ENCODE measurements around the gene CCL23.
"Not testable (repeated sequence)": the region's sequence is repeated elsewhere in the genome, so short reads cannot be mapped to it uniquely, and the experiment has no call there.

CCL23 gene, protein sequence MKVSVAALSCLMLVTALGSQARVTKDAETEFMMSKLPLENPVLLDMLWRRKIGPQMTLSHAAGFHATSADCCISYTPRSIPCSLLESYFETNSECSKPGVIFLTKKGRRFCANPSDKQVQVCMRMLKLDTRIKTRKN

DNA sequence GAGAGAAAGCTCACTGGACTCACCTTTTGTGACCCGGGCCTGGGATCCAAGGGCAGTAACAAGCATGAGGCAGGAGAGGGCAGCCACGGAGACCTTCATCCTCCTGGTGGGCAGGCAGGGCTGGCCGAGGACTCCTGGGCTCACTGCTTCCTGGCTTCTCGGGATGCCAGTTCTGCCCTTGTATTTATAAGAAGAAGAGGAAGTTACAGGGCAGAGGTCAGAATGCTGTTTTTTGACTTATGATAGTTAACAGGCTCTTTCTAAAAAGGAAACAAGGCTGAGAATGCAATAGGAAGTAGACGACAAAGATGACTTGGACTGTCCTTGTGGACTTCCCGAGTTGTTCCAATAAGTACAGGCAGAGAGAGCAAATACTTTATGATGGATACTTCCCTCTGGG, at the start of gene CCL23:
Gene CCL23, minus strand, starts transcription at position 174 of the 400 bp plus-strand sequence. Its CDS starts 75 bp downstream, at position 99.
- DNase-seq, result no peak

DNA sequence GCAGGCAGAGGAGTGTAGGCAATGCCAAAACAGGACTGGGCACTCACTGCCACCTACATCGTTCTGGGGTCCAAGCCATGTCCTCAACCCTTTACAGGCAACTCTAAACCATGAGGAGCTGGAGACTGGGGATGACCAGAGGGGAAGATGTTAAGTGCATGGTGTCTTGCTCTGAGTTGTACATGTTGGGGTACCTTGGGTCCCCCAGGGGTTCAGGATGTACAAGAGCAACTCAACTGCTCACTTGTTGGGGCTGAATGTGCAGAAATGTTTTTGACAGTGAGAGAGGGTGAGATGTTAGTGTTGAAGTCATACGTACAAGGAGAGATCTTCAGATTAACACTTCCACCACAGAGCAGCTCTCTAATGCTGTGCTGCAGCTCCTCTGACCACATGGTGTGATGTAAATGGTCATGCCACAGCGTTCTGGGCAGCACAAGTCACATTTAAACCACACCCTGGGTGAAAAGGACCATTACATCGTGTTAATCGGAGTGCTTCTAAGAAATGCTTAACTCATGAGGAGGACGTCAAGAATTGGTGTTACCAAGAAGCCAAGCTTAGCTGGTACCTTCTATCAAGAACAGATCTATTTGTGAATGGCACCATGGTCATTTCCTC, 48.7 kb upstream of the CCL23 start:
- no peak for DNase-seq

DNA sequence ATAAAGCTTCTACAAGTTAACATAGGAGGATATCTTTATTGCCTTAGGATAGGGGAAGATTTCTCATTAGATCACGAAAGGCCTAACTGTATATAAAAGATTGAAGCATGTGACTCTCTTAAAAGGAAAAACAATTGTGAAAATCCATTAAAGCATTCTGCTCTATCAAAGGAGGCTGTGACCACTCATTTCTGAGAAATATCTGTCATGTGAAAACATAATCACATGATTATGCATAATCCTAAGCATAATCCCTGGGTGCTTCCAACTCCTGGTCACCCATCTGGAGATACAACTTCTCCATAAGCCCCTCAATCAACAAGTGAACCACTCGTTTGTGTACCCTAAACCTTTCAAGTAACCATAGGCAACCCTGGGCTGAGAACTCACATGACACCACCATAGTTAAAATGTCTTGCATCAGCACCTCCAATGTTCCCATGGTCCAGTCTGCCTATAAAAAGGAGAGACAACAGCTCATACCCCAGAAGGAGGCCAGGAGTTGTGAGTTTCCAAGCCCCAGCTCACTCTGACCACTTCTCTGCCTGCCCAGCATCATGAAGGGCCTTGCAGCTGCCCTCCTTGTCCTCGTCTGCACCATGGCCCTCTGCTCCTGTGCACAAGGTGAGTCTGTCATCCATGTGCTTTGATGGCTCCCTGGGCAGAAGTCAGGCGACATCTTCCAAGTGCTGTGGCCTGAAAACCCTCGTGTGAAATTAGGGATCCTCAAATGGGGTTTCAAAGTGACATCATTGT, 46.2 kb upstream of the CCL23 start, which contains the start of gene CCL18:
Gene CCL18, plus strand, starts transcription at position 487 of the 756 bp plus-strand sequence. Its CDS starts 71 bp downstream, at position 558.
- DNase-seq, result no peak

DNA sequence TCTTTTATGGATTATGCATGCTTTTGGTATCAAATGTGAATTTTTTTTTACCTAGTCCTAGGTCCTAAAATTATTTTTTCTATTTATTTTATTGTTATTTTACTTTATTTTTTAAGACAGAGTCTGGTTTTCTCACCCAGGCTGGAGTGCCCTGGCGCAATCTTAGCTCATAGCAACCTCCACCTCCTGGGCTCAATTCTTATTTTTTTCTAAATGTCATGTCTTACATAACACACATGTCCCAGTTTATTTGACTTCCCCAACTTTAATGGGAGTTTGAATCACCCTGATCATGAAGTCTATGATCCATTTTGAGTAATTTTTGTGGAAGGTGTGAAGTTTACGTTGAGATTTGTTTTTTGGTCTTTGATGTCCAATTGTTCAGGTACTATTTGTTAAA, 43.0 kb upstream of the CCL23 start:
- no peak for DNase-seq

DNA sequence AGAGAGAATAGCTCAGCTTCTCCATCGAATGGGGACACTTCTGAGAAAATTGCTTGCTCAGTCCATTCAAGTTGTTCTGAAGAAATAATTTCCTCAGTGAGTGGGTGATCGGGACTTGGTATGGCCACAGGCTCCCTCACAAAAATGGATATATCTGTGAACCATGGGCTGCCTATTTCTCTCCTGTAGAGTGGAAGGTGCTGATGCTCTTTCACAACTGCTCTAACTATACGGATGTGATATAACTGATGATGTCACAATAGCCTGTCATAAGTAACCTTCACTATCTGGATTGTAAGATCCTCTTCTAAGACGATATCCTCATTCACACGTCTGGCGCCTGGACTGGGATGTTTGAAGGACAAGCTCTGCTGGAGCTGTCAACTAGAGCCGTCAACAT, 41.6 kb upstream of the CCL23 start:
- DNase-seq, result no peak

DNA sequence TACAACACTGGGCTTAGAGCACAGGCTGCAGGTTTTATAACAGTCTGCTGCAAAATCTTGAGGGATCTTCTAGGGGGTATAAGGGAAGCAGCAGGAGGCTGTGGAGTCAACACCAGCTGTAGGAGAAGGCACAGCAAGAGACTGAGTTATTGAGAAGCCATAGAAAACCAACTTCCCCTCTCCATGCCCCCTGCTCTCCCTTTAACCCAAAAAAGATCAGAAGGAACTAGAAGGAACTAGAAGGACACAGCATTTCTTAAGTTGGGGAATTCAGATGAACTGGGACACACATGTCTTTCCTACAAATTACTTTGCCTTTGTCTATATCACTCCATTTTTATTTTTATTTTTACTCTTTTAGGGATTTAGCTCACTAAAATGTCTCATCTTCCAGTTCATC, 40.1 kb upstream of the CCL23 start:
- no peak for DNase-seq

DNA sequence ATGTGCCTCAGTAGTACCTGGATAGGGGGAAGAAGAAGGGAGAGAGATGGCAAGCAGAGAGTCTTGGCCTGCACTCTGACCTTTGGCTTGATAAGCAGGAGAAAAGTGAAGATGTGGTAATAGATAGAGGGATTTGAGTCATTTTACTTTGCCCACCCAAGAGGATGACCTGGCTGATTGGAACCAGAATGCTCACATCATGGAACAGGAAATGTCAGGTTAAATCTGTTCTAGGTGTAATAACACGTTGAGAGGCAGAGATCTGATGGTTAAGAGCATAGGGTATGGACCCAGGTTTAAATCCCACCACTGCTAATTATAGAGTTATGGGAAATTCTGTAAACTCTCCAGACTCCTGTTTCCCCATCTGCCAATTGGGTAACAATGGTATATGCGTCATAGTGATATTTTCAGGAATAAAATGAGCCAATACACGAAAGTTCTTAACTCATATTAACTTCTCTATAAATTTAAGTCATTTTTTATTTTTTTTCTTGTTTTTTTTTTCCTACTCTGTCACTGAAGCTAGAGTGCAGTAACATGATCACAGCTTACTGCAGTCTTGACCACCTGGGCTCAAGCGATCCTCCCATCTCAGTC, 38.2 kb upstream of the CCL23 start:
- DNase-seq, result no peak

DNA sequence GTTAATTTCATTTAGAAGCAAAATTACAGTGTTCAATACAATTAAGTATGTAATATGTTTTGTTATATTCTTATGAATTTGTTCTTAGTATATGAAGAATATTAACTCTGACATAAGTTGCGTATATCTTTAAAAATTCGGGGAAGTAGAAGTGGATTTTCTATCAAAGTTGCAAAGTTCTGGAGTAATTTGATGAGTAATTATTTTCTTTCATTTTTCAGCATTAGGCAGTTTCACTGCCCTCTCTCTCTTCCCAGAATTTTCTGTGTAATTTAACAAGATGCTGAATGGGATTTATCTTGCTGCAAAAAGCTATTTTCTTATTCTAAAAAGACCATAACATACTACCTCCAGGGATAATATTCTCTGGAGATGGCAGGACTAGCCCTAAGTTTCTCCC, 37.4 kb upstream of the CCL23 start:
- no peak for DNase-seq

DNA sequence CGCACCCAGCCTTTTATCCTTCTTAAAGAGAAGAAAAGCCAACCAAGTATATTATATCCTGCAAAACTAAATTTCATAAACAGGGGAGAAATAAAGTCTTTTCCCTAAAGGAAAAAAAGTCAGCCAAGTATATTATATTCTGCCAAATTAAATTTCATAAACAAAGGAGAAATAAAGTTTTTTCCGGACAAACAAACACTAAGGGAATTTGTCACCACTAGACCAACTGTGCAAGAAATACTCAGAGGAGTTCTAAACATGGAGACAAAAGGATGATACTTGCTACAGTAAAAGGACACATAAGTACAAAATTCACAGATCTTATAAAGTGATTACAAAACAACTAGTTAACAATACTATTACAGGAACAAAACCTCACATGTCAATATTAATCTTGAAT, 31.9 kb upstream of the CCL23 start:
- no peak for DNase-seq

DNA sequence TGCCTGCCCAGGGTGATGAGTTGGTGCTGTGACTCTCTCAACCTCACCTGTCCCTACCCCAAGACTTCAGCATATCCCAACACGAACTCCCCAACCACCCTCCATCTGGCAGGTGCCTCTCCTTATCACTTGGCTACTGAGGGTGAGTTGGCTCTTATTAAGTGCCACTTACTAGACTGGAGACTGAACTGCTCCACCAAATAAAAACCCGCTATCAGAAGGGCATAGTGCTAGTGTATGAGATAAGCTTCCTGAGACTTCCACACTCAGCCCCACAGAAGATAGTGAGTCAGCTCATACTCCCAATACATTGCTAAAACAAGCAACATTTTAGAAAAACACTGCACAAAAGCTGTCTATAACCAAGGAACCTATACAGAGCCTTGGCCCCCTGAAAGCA, 30.3 kb upstream of the CCL23 start:
- no peak for DNase-seq

DNA sequence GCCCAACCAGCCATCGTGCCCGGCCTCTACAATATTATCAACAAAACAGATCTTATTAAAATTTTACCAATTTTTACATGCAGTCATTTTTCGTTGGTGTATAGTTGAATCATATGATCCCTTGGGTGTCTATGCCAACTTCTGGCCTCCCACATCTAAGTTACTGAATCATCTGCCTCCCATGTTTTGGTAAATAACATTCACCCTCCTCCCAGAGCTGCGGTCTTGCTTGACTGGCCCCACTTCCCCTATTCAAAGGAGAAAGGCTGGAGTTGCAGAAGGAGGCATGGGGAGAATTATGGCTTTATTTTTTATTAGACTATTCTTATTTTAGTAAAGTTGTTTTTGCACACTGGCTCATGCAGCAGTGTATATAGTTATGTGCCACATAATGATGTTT, 18.5 kb upstream of the CCL23 start:
- DNase-seq, result no peak

DNA sequence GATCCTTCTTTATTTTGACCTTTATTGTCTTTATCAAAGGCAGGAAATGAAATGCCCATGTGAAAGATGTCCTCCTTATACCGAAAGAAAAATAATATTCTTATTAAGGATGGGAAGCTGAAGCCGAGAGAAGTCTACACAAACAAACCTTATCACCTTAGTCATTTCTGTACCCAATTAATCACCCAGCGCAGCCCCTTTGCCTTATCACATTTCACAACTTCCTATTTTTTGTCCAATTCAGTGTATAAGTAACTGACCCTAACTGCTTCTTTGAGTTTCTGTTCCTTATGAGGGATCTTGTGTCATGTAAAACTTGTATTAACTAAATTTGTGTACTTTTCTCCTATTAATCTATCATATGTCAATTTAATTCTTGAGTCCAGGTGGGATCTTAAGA, 16.4 kb upstream of the CCL23 start:
- no peak for DNase-seq

DNA sequence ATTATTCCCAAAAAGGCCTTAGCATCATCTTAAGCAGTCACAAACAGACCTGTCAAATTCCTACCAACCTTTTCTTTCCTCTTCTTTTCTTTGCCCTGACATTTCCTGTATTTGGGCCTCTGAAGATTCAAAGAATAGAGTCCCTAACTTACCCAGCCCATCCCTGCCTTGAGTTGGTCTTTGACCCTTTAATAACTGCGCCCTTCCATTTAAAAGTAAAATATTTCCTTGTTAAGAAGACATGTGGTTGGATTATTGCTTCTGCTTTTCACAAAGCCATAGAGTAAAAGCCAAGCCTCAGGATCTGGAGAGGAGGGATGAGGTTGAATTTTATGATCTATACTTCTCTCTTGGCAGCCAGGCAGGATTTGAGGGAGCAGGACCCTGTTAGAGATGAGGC, 13.2 kb upstream of the CCL23 start:
- no peak for DNase-seq

DNA sequence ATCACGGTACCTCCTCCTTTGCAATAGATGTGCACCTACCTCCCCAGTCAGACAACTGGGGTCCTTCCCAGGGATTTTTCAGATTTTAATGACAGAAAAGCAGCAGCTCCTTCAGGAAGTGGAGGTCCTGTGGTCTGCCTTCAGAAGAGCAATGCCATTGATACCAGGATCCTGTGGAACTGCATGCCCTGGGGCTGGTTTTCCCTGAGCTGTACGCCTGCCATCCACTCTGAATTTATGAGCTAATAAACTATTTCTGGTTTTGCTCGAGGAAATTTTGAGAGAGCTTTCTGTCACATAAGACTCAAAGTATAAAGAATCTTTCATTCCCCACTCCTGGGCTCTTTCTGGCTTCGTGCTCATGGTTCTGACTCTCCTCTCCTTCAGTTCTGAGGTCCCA, 10.0 kb upstream of the CCL23 start:
- no peak for DNase-seq

DNA sequence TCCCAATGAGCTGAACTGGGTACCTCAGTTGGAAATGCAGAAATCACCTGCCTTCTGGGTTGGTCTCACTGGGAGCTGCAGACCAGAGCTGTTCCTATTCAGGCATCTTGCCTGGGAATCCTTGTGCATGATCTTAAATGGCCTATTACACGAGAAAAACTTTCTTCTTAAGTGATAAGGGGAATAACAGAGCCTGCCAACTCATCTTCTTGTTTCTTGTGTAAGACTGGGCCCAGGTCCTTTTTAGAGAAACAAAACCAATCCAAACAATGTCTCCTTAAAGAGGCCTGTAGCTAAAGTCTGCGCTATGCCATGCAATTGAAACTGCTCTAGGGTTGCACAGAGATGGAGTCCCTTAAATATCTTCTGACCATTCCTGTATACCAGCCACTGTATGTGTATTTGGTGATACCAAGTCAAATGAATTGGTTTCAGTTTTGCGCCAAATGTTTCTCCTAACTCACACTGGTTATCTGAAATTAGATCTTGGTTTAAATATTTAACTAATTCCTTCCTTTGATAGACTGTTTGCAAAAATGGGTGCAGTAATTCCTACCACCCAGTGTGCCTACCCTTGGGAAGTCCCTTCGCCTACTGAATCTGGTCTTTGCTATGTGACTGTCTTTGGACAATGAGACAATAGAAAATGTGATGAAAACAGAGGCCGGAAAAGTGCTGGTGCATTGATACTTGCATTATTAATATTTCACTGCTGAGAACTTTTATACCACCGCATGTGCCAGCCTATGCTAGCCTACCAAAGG, 6.5 kb upstream of the CCL23 start:
- no peak for DNase-seq

DNA sequence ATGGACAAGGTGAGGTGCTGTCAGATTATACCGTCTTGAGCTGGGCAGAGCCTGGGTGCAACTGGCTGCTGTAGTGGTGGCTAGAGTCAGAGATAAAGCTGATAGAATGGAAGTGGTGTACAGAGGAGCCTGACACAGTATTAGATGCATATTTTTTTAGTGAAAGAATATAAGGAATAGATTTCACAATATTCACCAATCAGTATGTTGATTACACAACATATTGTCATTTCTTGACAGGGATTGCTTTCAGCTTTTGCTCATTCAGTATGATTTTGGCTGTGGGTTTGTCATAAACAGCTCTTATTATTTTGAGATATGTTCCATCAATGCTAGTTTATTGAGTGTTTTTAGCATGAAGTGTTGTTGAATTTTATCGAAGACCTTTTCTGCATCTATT, 1.7 kb upstream of the CCL23 start:
- no peak for DNase-seq

DNA sequence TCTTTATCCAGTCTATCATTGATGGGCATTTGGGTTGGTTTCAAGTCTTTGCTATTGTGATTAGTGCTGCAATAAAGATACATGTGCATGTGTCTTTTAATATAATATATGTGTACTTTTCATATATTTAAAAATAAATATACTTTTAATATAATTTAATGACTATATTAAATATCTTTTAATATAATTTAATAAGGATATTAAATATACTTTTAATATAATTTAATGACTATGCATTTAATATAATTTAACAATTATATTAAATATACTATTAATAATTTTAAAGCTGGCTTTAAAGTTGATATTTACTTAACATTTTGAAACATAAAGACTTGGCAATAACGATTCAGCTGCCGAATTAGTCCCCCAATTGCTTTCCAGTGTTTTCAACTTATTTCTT, 1.2 kb downstream of the CCL23 start:
- no peak for DNase-seq

DNA sequence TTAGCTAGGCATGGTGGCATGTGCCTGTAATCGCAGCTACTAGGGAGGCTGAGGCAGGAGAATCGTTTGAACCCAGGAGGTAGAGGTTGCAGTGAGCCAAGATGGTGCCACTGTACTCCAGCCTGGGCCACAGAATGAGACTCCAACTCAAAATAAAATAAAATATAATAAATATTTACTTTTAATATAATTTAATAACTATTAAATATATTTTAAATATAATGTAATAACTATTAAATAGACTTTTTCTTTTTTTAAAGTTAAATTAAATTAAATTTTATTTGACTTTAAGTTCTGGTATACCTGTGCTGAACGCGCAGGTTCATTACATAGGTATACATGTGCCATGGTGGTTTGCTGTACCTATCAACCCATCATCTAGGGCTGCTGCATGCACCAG, 1.9 kb downstream of the CCL23 start:
- not testable (repeated sequence) for DNase-seq

DNA sequence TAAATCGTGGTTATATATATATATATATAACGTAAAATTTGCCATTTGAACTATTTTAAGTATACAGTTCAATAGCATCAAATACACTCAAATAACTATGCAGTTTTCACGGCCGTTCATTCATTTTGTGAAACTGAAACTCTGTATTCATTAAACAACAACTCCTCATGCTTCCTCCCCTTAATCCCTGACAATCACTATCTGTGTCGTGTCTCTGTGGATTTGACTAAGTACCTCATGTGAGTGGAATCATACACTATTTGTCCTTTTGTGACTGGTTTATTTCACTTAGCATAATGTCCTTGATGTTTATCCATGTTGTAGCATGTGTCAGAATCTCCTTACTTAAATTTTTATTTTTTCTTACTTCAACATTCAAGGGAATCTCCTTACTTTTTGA, 2.8 kb downstream of the CCL23 start:
- DNase-seq, result no peak

DNA sequence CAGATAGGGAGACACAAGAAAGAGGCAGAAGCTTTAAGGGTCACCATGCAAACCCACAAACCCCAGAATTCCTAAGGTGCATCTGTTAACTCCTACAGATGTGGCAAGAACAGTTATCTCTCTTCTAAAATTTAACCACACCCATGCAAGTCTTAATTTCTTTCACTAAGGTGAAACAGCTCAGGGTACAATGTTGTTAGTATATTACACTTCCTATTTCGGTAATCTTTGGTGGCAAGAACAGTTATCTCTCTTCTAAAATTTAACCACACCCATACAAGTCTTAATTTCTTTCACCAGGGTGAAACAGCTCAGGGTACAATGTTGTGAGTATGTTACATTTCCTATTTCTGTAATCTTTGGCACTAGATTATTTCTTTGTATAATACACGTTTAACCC, 6.6 kb downstream of the CCL23 start:
- no peak for DNase-seq

DNA sequence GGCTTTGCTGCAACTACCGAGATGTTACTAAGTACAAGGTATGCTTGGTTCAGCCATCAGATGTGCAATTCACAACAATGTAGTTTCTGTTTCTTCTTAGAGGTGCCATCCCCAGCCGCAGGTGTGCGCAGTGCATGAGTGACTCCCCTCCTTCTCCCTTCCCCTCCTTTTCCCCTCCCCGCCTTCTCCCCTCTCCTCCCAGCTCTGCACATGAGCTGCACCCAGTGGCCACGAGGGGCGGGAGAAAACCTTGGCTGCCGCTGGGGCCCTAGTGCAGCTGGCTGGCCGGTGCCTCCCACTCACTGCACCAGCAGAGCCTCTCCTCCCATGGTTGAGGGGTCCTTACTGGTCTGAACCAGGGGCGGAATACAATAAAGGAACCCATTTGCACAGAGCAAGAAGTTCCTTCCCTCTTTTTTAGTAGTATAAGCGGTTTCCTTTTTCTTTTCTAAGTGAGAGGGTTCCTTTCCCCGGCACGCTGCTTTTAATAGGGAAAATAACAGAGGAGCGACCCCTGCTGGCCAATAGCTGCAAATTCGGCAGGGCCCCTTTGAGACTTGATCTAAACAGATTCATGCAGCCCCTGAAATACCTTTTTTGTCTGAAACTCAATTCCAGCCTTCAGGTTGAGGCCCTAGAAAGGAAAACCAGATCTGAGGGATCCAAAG, 8.6 kb downstream of the CCL23 start:
- DNase-seq, result peak; percentile 3 to 22

DNA sequence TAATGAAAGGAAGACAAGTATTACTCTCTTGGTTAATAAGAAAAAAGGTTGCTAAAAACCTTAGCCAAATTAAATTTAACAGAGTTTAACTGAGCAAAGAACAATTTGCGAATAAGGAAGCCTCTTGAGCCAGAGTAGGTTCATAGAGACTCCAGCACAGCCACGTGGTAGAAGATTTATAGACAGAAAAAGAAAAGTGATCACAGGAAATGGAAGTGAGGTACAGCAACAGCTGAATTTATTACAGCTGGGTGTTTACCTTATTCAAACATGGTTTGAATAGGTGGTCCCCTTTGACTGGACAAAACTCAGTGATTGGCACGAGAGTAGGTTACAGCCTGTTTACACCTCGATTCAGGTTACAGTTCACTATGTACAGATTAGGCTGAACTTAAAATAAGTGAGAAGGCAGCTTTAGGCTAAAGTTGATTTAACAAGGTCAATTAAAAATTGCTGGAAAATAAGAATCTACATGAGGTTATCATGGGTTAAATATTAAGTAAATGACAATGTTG, 13.1 kb downstream of the CCL23 start:
- DNase-seq, result no peak

All from activated CD4-positive, alpha-beta T cell treated with anti-CD3 and anti-CD28 coated beads, Interleukin-2, amount 50 U/mL, for 48 hours (primary cell).